ENCODE measurements around the gene GUK1.
A peak's percentile ranks its signal among the peaks of the same experiment; 100 is the strongest.

Gene GUK1

DNA sequence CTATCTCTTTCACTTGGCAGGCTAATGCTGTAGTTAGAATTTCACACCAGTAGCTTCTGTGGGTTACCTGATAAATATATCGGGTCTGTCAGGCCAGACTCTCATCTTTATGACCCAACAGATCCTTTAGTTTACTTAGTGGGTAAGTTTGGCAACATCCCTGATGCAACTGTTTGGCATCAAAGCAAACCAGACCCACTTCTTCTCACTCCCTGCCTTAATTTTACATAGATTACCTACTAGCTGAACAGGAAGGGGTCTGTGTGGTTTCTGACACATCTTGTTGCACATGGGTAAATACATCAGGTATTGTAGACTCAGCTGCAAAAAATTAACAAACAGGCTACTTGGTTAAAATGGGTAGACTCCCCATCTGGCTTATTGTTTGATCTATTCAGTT, 3.2 kb upstream of the GUK1 start:
- H3K36me3 ChIP-seq (ENCODE audit: insufficient read depth, insufficient read length, low read length): peaks cover 8% of the 10 kb centered on the region
- H3K27me3 ChIP-seq (ENCODE audit: insufficient read depth, insufficient read length): peaks cover 45% of the 10 kb centered on the region
- no peak overlapping the region for H3K4me3 ChIP-seq (ENCODE audit: insufficient read length, low read depth)
- no peaks in the 10 kb centered on the region for H3K9me3 ChIP-seq (ENCODE audit: insufficient read depth, low read length)
- no peak for DNase-seq (ENCODE audit: low read depth, low spot score)
- no peaks in the 10 kb centered on the region for H3K4me1 ChIP-seq (ENCODE audit: insufficient read depth, insufficient read length)
- no peak overlapping the region for H3K9ac ChIP-seq (ENCODE audit: insufficient read length, low read depth)
- TF ChIP-seq SUZ12 (IDR thresholded peaks at IDR 0.05; ENCODE audit: extremely low read depth, insufficient read depth, insufficient read length) (no peak), ZNF274 (IDR thresholded peaks at IDR 0.05; ENCODE audit: low read depth, low read length) (no peak), YY1 (IDR thresholded peaks at IDR 0.05; ENCODE audit: insufficient read depth, insufficient read length) (no peak)

- Histone ChIP-seq H3K4me1 (ENCODE audit: insufficient read depth, insufficient read length) (peaks cover 8% of the 10 kb centered on the region), H3K9ac (ENCODE audit: insufficient read length, low read depth) (peak overlapping the region; percentile 83), H3K27me3 (ENCODE audit: insufficient read depth, insufficient read length) (peaks cover 45% of the 10 kb centered on the region), H3K4me3 (ENCODE audit: insufficient read length, low read depth) (peak overlapping the region; percentile 96), H3K36me3 (ENCODE audit: insufficient read depth, insufficient read length, low read length) (peaks cover 21% of the 10 kb centered on the region), H3K9me3 (ENCODE audit: insufficient read depth, low read length) (no peaks in the 10 kb centered on the region)
- DNase-seq (ENCODE audit: low read depth, low spot score): no peak
- TF ChIP-seq SUZ12 (IDR thresholded peaks at IDR 0.05; ENCODE audit: extremely low read depth, insufficient read depth, insufficient read length) (no peak), YY1 (IDR thresholded peaks at IDR 0.05; ENCODE audit: insufficient read depth, insufficient read length) (no peak), ZNF274 (IDR thresholded peaks at IDR 0.05; ENCODE audit: low read depth, low read length) (no peak)
Measured at GRCh38 chr1:228139406-228139930, 611 bp upstream of the GUK1 start.

DNA sequence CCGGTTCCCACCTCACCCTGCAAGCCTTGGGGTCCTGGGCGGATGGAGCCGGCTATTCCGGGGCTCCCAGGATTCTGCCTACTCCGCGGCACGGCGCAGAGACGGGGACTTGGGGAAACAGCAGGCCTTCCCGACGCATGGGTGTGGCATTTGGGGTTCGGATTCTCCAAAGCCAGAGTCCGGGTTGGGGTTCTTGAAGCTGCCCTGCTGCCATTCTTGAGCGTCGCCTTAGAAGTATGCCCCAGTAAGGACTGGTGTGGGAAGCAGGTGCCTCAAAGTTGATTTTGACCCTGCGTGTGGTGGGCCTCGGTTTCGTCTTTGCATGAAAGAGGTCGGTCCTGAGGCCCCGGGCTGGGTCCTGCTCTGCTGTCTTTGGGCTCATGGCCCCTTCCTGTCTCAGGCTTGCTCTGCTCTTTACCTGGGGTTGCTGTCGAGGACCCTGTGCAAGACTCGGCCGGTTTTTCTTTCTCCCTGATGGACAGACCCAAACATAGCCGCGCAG, 696 bp downstream of the GUK1 start:
- H3K4me1 ChIP-seq (ENCODE audit: insufficient read depth, insufficient read length): peaks cover 8% of the 10 kb centered on the region
- TF ChIP-seq YY1 (IDR thresholded peaks at IDR 0.05; ENCODE audit: insufficient read depth, insufficient read length) (no peak), ZNF274 (IDR thresholded peaks at IDR 0.05; ENCODE audit: low read depth, low read length) (no peak), SUZ12 (IDR thresholded peaks at IDR 0.05; ENCODE audit: extremely low read depth, insufficient read depth, insufficient read length) (no peak)
- H3K9me3 ChIP-seq (ENCODE audit: insufficient read depth, low read length): no peaks in the 10 kb centered on the region
- DNase-seq (ENCODE audit: low read depth, low spot score): no peak
- H3K9ac ChIP-seq (ENCODE audit: insufficient read length, low read depth): peak overlapping the region; percentile 96
- H3K4me3 ChIP-seq (ENCODE audit: insufficient read length, low read depth): peak overlapping the region; percentile 96
- peaks cover 34% of the 10 kb centered on the region for H3K36me3 ChIP-seq (ENCODE audit: insufficient read depth, insufficient read length, low read length)
- H3K27me3 ChIP-seq (ENCODE audit: insufficient read depth, insufficient read length): peaks cover 32% of the 10 kb centered on the region

GRCh38 chr1:228141226-228142044, 1.4 kb downstream of the GUK1 start:
- Histone ChIP-seq H3K4me3 (ENCODE audit: insufficient read length, low read depth) (peak overlapping the region; percentile 96), H3K4me1 (ENCODE audit: insufficient read depth, insufficient read length) (peaks cover 8% of the 10 kb centered on the region), H3K9me3 (ENCODE audit: insufficient read depth, low read length) (no peaks in the 10 kb centered on the region), H3K9ac (ENCODE audit: insufficient read length, low read depth) (peak overlapping the region; percentile 96), H3K27me3 (ENCODE audit: insufficient read depth, insufficient read length) (peaks cover 26% of the 10 kb centered on the region), H3K36me3 (ENCODE audit: insufficient read depth, insufficient read length, low read length) (peaks cover 41% of the 10 kb centered on the region)
- TF ChIP-seq YY1 (IDR thresholded peaks at IDR 0.05; ENCODE audit: insufficient read depth, insufficient read length): no peak
- TF ChIP-seq SUZ12 (IDR thresholded peaks at IDR 0.05; ENCODE audit: extremely low read depth, insufficient read depth, insufficient read length): no peak
- DNase-seq (ENCODE audit: low read depth, low spot score): no peak

DNA sequence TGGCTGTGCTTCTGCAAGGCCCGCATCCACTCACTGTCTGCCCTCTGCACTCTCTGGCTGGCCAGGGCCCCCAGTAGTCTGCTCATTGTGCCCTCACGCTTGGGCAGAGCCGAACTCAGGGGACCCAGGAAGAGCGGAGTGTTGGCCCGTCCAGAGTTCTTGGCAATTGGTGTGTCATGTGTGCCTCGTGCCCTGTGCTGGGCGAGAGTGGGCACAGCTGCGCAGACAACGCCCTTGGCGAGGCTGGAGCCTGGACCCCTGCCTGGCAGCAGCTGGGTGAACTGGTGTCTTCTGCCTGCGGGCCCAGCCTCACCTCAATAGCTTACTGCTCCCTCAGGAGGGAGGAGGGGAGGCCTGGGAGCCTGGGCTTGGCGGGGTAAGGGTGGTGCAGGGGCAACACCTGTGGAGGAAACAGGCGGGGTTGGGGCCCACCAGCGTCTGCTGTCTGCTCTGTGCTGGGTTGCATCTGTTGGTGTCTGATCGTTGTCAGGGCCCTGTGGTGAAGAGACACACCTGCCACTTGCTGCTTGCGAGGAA, 2.1 kb downstream of the GUK1 start:
- TF ChIP-seq SUZ12 (IDR thresholded peaks at IDR 0.05; ENCODE audit: extremely low read depth, insufficient read depth, insufficient read length): no peak
- no peak for TF ChIP-seq YY1 (IDR thresholded peaks at IDR 0.05; ENCODE audit: insufficient read depth, insufficient read length)
- no peak for TF ChIP-seq ZNF274 (IDR thresholded peaks at IDR 0.05; ENCODE audit: low read depth, low read length)
- H3K9me3 ChIP-seq (ENCODE audit: insufficient read depth, low read length): no peaks in the 10 kb centered on the region
- no peak for DNase-seq (ENCODE audit: low read depth, low spot score)
- peaks cover 48% of the 10 kb centered on the region for H3K36me3 ChIP-seq (ENCODE audit: insufficient read depth, insufficient read length, low read length)
- H3K4me1 ChIP-seq (ENCODE audit: insufficient read depth, insufficient read length): peaks cover 8% of the 10 kb centered on the region
- H3K9ac ChIP-seq (ENCODE audit: insufficient read length, low read depth): peak overlapping the region; percentile 53
- no peak overlapping the region for H3K4me3 ChIP-seq (ENCODE audit: insufficient read length, low read depth)
- peaks cover 18% of the 10 kb centered on the region for H3K27me3 ChIP-seq (ENCODE audit: insufficient read depth, insufficient read length)

DNA sequence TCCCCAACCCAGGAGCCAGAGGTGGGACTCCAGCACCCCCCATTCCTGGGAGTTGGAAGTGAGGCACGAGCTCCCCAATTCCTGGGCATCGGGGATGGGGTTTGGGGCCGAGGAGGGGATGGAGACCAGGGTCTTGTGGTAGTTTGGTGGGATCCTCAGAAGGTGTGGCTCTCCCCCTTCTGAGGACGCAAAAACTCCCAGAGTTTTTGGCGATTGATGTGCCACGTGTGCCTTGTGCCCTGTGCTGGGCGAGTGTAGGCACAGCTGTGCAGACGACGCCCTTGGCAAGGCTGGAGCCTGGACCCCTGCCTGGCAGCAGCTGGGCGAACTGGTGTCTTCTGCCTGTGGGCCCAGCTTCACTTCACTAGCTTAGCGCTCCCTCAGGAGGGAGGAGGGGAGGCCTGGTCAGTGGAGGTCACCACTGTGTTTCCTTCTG, 2.6 kb downstream of the GUK1 start:
- Histone ChIP-seq H3K9ac (ENCODE audit: insufficient read length, low read depth) (no peak overlapping the region), H3K36me3 (ENCODE audit: insufficient read depth, insufficient read length, low read length) (peaks cover 53% of the 10 kb centered on the region), H3K4me3 (ENCODE audit: insufficient read length, low read depth) (no peak overlapping the region), H3K4me1 (ENCODE audit: insufficient read depth, insufficient read length) (peaks cover 8% of the 10 kb centered on the region), H3K27me3 (ENCODE audit: insufficient read depth, insufficient read length) (peaks cover 14% of the 10 kb centered on the region), H3K9me3 (ENCODE audit: insufficient read depth, low read length) (no peaks in the 10 kb centered on the region)
- no peak for DNase-seq (ENCODE audit: low read depth, low spot score)
- TF ChIP-seq ZNF274 (IDR thresholded peaks at IDR 0.05; ENCODE audit: low read depth, low read length) (no peak), YY1 (IDR thresholded peaks at IDR 0.05; ENCODE audit: insufficient read depth, insufficient read length) (no peak), SUZ12 (IDR thresholded peaks at IDR 0.05; ENCODE audit: extremely low read depth, insufficient read depth, insufficient read length) (no peak)
